Anterior cingulate cortex (tissue), 58 donors: ENCODE data around the gene KRTAP3-2.

Experiments
- DNase-seq, 58 donors: peaks; one replicate each; lab custom pipeline; 2025; lab: John Stamatoyannopoulos, UW

The KRTAP3-2 gene

GRCh38 chr17:40974366-40974765 is 25.3 kb downstream of the KRTAP3-2 start:
- DNase-seq: no peak

DNA sequence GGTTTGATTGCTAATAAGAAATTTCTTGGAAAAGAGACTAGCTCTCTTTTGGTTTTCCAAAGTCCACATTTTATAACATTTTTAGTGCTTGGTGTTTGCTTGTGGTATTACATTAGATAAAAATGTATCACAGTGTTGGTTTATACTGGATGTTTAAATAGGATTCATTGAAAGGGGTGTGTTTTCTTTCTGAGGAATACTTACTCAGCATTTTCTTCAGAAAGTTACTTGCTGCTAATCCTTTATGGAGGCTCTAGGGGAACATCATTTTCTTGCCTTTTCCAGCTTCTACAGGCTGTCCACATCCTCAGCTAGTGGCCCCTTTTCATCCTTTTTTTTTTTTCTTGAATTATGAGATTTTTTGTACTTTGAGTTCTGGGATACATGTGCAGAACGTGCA is 32.1 kb downstream of the KRTAP3-2 start:
- DNase-seq: no peak

- DNase-seq: no peak
Observed at GRCh38 chr17:40966848-40967247, 32.9 kb downstream of the KRTAP3-2 start, which contains the start of gene KRT39. KRT39 (minus strand) TSS chr17:40966948; CDS start chr17:40966856, 92 bp downstream.

DNA sequence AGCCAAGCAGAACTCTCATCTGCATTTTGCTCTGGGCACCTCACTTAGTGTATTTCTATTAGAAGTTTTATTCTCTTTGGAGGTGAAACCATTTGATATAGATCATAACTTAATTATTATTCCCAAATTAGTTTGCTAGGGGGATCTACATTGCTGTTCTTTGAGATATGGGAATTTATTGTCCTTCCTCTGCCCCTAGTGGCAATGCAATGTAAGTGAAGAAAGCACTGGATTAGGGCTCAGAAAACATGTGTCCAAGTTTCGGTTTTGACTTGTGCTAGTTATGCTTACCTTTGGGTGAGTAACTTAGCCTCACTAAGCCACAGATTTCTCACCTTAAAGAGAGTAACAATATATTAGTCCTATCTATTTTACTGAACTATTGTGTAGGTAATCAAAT is 35.9 kb downstream of the KRTAP3-2 start:
- no peak for DNase-seq

GRCh38 chr17:40962059-40962561 is 37.6 kb downstream of the KRTAP3-2 start:
- DNase-seq: no peak

- no peak for DNase-seq
Observed at GRCh38 chr17:40961591-40961990, 38.1 kb downstream of the KRTAP3-2 start.

GRCh38 chr17:40960144-40960543 is 39.6 kb downstream of the KRTAP3-2 start:
- no peak for DNase-seq

GRCh38 chr17:40958086-40958953 is 41.4 kb downstream of the KRTAP3-2 start:
- DNase-seq: no peak

DNA sequence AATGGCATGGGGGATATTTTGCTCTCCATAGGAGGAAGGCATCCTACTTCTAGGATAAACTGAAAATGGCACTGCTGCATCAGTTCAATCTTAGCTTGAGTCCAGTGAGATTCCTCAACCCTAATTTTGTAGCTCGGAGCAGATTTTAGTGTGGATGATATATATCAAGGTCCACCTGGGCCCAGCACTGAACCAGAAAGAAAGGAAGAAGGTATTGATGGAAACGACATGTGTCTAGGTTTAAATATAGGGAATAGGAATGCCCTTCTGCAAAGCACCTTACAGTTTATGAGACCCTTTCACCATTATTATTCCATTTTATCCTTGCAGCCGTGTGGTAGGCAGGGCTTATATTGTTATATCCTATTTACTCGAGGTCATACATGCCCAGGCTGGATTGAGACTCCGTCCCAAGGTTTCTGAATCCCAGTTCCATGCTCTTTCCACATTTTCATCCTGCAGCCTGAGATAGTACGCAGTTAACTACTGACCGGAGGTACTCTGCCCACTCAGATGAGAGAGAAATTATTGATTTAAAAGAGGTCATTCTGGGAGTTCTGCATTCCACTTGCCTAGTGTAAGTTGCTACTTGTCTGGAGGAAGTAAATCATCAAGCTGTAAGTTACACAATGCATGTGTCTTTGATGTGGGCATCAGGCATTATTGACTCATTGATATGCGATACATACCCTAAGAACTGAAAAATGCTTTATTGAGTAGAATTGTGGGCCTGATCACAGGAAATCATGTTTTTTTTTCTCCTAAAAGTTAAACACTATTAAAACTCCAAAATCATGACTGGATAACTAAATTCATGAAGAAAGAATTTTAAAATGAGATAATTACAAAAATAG is 43.1 kb downstream of the KRTAP3-2 start:
- no peak for DNase-seq

- DNase-seq: no peak
Observed at GRCh38 chr17:40953881-40954280, 45.8 kb downstream of the KRTAP3-2 start.

- DNase-seq: no peak
Observed at GRCh38 chr17:40952661-40953060, 47.0 kb downstream of the KRTAP3-2 start.

DNA sequence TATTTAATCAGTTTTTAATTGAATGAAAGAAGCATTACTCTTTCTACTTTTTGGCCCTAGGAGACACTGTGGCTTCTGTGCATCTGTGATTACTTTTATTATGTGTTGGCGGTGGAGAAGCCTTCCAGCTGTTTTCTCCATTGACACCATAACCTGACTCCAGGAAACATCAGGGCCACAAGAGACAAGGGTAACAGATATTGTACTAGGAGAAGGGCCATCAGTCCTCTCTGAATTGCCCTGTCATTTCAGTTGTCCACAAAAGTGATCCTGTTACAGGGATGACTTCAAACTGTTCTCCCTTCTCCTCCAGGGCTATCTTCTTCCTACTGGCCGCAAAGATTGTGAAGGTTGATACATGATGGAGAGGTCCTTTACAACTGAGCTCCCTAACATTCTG is 47.6 kb downstream of the KRTAP3-2 start:
- no peak for DNase-seq

GRCh38 chr17:40951011-40951622 is 48.6 kb downstream of the KRTAP3-2 start:
- DNase-seq: no peak

GRCh38 chr17:40950176-40950575 is 49.5 kb downstream of the KRTAP3-2 start:
- DNase-seq: no peak

GRCh38 chr17:40949418-40949817 is 50.3 kb downstream of the KRTAP3-2 start:
- no peak for DNase-seq
